Globus pallidus (tissue), 1 donor: Measurements from ENCODE around the gene MKRN2.
A peak's percentile ranks its signal among the peaks of the same experiment; 100 is the strongest.

Experiments
- DNase-seq: peaks from one replicate; pipeline ENCODE4 v3.0.0-alpha.2; 2015; ENCODE audit warnings: low spot score

The MKRN2 gene

DNA sequence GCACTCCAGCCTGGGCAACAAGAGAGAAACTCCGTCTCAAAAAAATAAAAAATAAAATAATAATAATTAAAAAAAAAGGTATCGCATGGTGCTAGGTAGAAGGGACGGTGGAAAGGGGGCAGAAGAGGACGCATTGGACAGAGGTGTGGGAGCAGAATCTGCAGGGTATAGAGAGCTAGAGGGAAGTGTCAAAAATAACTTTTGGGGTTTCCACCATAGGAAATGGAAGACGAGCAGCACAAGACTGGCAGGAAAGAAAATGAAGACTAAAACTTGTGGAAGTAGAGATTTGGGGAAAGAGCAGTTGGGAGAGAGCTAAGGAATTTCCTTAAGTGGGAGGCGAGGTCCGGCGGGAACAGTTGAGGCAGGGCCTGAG, 585 bp upstream of the MKRN2 start:
- DNase-seq, result no peak

DNA sequence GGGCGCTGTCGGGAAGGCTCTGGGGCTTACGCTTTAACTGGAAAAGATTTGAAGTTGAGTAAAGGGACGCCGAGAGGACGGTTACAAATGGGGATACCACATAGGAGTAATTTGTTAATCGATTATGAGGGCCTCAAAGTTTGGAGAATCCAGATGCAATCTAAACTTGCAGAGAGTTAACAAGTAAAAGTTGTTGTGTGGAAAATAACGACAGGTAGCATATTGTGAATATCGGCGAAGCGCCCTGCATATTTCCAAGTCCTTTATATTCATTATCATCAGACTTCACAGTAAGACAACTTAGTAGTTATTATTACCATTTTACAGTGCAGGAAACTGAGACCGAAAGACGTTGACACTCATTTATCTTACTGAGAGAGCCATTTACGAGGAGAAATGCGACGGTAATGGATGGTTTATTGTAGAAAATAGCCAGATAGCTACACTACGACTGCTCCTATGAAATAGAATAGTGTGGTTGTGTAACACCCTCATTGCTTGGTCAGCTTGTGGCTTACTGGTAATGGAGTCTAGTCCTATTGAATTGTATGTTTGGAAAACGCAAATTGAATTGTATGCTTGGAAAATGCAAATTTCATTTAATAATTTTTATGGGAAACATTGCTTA, 700 bp downstream of the MKRN2 start:
- DNase-seq, result no peak

- DNase-seq, result no peak
Observed at GRCh38 chr3:12558706-12559105, 1.8 kb downstream of the MKRN2 start.

- DNase-seq, result no peak
Observed at GRCh38 chr3:12559520-12559919, 2.6 kb downstream of the MKRN2 start.

DNA sequence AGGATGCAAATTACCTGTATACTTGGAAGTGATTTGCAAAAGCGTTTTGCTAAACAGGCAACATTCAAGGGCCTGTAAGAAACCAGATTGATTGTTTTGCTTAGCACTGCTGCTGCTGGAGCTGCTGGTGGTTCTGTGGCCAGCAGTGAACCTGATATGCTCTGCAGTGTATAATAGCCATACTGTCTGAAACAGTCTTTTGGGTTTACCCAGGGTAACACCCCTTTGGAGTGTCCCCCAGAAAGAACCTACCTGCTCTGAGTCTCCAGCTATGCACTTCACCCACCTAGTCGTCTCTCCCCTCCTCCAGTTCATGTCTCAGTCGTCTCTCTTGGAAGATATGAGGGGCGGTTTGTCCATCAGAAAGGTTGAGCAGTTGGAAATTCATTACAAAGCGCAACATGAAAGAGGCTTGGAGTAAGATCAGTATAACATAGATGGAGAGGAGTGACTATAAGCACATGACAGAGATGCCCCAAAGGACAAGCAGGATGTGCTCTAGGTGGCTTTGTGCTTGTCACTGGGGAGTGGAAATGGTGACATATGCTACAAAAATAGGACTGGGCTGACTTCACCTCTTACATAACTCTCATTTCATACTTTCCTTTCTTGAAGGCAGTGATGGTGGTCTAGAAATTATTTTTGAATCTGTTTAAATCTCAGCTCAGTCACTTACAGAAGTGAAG, 3.8 kb downstream of the MKRN2 start:
- DNase-seq, result no peak

- no peak for DNase-seq
Observed at GRCh38 chr3:12561397-12561796, 4.5 kb downstream of the MKRN2 start.

GRCh38 chr3:12562451-12562850, 5.6 kb downstream of the MKRN2 start:
- no peak for DNase-seq

DNA sequence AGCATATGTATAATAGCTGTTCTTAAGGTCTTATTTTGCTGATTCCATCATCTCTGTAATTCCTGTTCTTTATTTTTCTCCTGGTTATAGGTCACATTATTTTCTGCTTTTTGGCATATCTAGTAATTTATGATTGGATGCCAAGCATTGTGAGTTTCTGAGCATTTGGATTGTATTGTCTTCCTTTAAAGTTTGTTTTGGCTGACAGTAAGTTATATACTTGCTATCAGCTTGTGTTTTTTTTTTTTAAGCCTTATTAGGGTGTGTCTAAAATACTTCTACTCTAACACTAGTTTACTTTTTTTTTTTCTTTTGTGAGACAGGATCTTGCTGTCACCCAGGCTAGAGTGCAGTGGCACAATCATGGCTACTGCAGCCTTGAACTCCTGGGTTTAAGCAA, 10.1 kb downstream of the MKRN2 start:
- DNase-seq, result no peak

- DNase-seq, result no peak
Observed at GRCh38 chr3:12568747-12569146, 11.9 kb downstream of the MKRN2 start.

DNA sequence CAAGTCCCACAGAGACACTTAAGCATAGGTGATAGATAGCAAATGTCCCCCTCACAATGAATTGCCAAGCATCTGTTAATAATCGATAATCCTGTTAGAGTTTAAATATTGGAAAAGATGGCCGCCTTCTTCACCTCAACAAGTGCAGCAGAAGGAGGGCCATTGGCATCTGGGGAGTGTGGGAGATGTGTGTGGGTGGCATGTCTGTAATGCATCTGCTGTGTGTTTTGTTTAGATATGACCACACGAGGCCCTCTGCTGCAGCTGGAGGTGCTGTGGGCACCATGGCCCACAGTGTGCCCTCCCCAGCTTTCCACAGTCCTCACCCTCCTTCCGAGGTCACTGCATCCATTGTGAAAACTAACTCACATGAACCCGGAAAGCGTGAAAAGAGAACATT, 12.9 kb downstream of the MKRN2 start:
- no peak for DNase-seq

DNA sequence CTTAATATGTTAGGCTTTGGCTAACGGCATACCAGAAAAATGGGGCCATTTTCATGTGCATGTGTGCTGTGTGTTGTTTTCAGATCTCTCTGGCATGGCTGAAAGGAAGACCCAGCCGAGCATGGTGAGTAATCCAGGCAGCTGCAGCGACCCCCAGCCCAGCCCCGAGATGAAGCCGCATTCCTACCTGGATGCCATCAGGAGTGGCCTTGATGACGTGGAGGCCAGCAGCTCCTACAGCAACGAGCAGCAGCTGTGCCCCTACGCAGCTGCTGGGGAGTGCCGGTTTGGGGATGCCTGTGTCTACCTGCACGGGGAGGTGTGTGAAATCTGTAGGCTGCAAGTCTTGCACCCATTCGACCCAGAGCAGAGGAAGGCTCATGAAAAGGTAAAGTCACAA, 15.1 kb downstream of the MKRN2 start:
- DNase-seq, result no peak

DNA sequence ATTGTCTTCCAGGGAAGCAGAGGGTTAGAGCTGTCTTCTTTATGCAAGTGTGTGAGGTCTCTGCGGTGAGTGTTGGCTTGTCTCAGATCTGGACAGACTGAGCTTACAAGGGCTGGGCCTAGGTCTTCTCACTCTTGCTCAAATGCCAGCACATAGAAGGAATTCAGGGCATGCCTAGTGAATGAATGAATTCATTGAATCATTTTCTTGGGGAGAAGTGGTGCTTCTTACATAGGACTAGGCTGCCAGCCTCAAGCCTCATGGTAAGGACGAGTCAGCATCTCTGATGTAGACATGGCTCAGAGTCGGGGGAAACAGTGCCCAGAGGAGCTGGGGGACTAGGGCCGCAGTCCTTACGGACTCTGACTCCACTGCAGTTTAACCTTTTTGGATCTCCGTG, 17.2 kb downstream of the MKRN2 start:
- DNase-seq, result no peak

- DNase-seq, result no peak
Observed at GRCh38 chr3:12574661-12575060, 17.8 kb downstream of the MKRN2 start.

DNA sequence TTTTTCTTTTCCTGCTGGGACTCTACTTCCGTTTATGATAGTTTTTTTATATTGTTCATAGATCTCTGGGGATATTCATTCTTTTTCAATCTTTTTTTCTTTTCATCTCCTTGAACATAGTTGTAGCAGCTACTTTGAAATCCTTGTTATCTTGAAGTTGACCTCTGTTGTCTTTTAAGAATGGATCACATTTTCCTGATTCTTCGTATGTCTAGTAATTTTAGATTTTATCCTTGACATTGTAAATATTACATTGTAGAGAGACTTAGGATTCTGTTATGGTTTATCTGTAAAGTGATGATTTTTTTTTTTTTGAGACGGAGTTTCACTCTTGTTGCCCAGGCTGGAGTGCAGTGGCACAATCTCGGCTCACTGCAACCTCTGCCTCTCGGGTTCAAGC, 20.5 kb downstream of the MKRN2 start:
- DNase-seq, result no peak

GRCh38 chr3:12578742-12579141, 21.9 kb downstream of the MKRN2 start:
- no peak for DNase-seq

- no peak for DNase-seq
Observed at GRCh38 chr3:12579456-12579855, 22.6 kb downstream of the MKRN2 start.

- no peak for DNase-seq
Observed at GRCh38 chr3:12579905-12580304, 23.0 kb downstream of the MKRN2 start.

DNA sequence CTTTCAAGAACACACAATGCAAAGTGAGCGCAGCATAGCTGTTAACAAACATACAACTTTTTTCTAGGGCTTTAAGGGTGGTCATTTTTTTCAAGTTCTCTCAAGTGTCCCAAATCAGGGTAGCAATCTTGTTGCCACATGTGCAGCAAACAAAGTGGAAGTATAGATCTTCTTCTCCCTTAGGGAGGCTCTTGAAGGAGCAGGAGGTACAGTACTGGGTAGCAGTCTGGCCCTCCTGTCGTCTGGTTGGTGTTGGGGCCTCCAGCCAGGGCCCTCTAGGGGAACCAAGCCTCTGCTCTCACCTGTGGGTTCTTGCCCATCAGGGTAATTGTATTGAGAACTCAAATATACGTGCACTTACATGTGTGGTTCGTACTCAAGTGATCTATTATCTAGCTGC, 25.8 kb downstream of the MKRN2 start:
- DNase-seq, result no peak

- DNase-seq, result peak; percentile 13
Observed at GRCh38 chr3:12583280-12583679, 26.4 kb downstream of the MKRN2 start.

- DNase-seq, result no peak
Observed at GRCh38 chr3:12584083-12584482, 27.2 kb downstream of the MKRN2 start.

GRCh38 chr3:12585181-12585580, 28.3 kb downstream of the MKRN2 start:
- DNase-seq, result peak; percentile 31

DNA sequence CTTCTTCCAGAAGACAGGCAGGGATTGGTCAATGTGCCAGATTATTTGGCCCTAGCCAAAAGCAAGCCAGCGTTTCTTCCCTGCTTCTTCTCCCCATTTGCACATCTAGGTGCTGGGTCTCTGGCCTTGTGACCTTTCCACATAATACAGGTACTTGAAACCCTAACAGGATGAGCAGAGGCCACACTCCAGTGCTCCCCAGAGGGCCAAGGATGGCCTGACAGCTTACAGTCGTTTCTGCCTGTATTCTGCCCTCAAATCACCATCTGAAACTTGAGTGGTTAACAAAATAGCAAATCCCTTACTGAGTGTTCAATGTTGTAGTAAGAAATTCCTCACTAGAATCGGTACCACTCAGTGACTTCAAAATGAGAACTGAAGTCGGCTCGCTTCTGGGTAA, 29.1 kb downstream of the MKRN2 start:
- DNase-seq, result no peak

- no peak for DNase-seq
Observed at GRCh38 chr3:12586403-12586802, 29.5 kb downstream of the MKRN2 start.
